Thoracic aorta (tissue), 2 donors: ENCODE measurements around the gene HPSE2. TPM values are rescaled to one million over a fixed set of nuclear protein-coding genes. Genes with fewer than 3 reads are reported as not detected.

Experiments
- ATAC-seq: fragments of 150-250 bp; one replicate; pipeline ENCODE4 v1.8.0; 2017; ENCODE audit warnings: low read depth; ENCODE audit not compliant: insufficient number of reproducible peaks, low FRiP score
- DNase-seq: peaks from one replicate; pipeline ENCODE4 v3.0.0-alpha.2; 2020; ENCODE audit warnings: low spot score
- H3K27ac ChIP-seq, 2 donors: fragments of 200-600 bp; sonication (generic); 1 replicate in 1 of 2; 2 replicates in 1 of 2; pipeline ENCODE4 v1.5.1; 2016; ENCODE audit warnings: mild to moderate bottlenecking in 2 of 2, moderate library complexity in 2 of 2
- H3K27me3 ChIP-seq: fragments of 200-600 bp; sonication (generic); replicated peaks from 2 replicates; pipeline ENCODE4 v1.6.0; 2016; ENCODE audit warnings: mild to moderate bottlenecking; ENCODE audit not compliant: insufficient read depth
- H3K36me3 ChIP-seq: fragments of 200-600 bp; sonication (generic); one replicate; pipeline ENCODE4 v1.5.1; 2016
- H3K4me1 ChIP-seq, 2 donors: fragments of 200-600 bp; sonication (generic); 1 replicate in 1 of 2; 2 replicates in 1 of 2; pipeline versions ENCODE4 v1.5.1 to v1.6.0; 2016; ENCODE audit warnings: low read depth in 2 of 2, mild to moderate bottlenecking in 1 of 2; ENCODE audit not compliant: control insufficient read depth in 1 of 2
- H3K4me3 ChIP-seq: fragments of 200-600 bp; sonication (generic); 2 replicates; pipeline ENCODE4 v1.5.1; 2016; ENCODE audit warnings: mild to moderate bottlenecking
- H3K9me3 ChIP-seq: fragments of 200-600 bp; sonication (generic); 2 replicates; pipeline ENCODE4 v1.5.1; 2016
- total RNA-seq, 2 donors: library from RNA; depleted of rRNA; stranded (reverse); fragments of >200 nt; gene quantifications; one replicate each; pipeline versions ENCODE4 v1.1.0 to v1.2.3, GENCODE V29; 2016
- TF ChIP-seq, protein P1 (sequence below): fragments of 200-600 bp; sonication (generic); IDR thresholded peaks from one replicate; pipeline ENCODE4 v1.5.1; 2019; ENCODE audit warnings: antibody characterized with exemption

Gene HPSE2
- total RNA-seq, 2 donors from 2014 or later: 1.1 to 1.8 TPM

DNA sequence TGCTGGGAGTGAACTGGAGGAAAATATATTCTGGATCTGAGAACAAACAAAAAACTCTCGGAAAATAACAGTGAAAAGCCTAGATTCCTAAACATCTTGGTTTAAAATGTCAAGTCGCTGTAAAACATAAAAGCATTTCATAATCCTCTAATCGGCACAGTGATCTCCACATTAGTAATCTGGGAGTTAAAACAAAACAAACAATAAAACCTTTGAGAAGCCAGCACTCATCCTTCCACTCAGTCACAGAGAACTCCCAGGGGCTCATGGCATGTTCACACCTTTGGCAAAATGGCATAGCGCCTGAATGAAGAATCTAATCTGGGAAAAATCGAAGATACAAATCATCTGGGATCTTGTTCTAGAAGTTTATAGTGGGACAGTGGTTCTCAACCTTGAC is 764.8 kb downstream of the HPSE2 start:
- no peak for ATAC-seq
- no peaks in the 10 kb centered on the region for H3K36me3 ChIP-seq
- peaks cover 0 to 6% of the 10 kb centered on the region in 2 donors for H3K4me1 ChIP-seq
- no peak overlapping the region for H3K4me3 ChIP-seq
- H3K9me3 ChIP-seq: no peaks in the 10 kb centered on the region
- H3K27ac ChIP-seq: no peak overlapping the region
- TF ChIP-seq, protein P1, sequence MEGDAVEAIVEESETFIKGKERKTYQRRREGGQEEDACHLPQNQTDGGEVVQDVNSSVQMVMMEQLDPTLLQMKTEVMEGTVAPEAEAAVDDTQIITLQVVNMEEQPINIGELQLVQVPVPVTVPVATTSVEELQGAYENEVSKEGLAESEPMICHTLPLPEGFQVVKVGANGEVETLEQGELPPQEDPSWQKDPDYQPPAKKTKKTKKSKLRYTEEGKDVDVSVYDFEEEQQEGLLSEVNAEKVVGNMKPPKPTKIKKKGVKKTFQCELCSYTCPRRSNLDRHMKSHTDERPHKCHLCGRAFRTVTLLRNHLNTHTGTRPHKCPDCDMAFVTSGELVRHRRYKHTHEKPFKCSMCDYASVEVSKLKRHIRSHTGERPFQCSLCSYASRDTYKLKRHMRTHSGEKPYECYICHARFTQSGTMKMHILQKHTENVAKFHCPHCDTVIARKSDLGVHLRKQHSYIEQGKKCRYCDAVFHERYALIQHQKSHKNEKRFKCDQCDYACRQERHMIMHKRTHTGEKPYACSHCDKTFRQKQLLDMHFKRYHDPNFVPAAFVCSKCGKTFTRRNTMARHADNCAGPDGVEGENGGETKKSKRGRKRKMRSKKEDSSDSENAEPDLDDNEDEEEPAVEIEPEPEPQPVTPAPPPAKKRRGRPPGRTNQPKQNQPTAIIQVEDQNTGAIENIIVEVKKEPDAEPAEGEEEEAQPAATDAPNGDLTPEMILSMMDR: no peak
- no peak for DNase-seq
- H3K27me3 ChIP-seq: no peaks in the 10 kb centered on the region

DNA sequence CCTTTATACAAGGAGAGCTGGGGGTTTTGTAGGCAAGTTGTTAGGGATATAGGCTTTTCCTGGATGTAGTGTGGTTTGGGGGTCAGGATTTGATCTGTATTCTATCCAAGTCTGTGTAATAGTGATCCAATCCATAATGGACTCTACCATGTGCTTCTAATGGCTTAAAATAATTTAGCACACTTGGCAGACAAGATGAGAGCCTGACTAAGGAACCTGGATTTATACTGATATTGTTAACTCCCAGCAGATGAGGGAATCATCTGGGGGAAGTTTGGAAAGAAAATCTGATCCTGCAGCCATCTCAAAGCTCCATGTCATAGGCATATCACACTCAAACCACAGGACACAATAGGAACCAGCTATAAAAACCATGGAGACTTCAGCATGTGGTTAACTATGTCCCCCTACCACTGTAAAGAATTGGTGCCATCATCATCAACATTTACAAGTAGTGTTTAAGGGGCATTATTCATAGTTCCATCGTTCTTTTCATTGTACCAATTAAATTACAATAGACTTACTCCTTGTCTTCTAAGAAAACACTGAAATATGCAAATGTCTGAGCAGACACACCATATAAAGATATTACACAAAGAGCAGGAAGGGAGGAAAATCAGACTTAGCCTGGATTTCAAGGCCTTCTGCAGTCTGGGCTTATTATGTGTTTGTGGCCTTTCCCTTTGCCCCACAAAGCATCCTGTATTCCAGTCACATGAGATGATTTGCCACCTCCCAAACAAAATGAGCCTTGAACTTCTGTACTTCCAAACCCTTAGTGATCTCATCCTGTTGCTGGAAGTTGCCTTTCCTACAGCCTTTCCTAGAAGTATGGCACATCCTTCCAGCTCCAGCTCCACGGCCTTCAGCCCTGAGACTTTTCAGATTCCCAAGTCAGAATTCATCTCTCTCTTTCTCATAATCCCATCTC is 766.4 kb downstream of the HPSE2 start:
- Histone ChIP-seq H3K4me1 (peaks cover 0 to 6% of the 10 kb centered on the region in 2 donors), H3K36me3 (no peaks in the 10 kb centered on the region), H3K9me3 (no peaks in the 10 kb centered on the region), H3K27me3 (no peaks in the 10 kb centered on the region), H3K4me3 (no peak overlapping the region), H3K27ac (no peak overlapping the region)
- TF ChIP-seq, protein P1: no peak
- DNase-seq (no peak), ATAC-seq (no peak)

DNA sequence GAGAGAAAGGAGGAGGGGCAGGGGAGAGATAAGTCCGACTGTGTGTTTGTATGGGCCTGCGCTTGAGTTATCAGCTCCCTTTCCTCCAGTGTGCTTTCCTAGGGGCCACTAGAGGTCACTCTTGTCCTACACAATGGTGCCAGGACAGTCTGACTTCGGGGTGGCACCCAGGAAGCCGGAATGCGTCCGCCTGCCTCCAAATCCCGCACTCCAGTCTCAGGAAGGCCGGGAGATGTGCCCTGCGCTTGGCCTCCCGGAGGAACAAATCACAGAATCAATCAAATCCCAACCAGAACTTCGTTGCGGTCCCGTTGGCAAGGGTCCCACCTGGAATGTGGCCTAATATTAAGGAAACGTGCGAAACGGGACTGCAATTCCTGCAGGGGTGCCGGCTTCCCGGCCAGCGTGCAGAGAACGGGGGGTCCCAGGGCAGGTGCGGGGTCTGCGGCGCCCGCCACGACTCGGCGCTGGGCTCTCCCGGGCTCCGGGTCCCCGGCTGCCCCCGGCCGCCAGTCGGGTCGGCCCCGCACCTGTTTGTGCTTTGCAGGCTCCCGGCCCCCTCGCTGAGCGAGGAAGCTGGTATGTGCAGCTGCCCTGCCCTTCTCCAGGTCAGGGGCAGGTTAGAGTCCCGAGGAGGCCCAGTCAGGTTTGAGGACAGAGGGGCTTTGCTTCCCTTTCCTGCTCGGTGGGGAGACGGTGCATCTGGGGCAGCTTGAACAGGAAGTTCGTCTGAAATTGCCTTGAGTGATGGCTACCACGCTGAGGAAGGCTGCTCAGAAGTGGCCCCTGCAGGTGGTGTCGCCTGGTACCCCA is 767.9 kb downstream of the HPSE2 start:
- H3K4me1 ChIP-seq: peaks cover 0 to 6% of the 10 kb centered on the region in 2 donors
- no peaks in the 10 kb centered on the region for H3K27me3 ChIP-seq
- H3K9me3 ChIP-seq: no peaks in the 10 kb centered on the region
- no peak overlapping the region for H3K27ac ChIP-seq
- ATAC-seq (peak; percentile 80), DNase-seq (no peak)
- peak overlapping the region; percentile 83 for H3K4me3 ChIP-seq
- TF ChIP-seq, protein P1: peak; percentile 82
- no peaks in the 10 kb centered on the region for H3K36me3 ChIP-seq

DNA sequence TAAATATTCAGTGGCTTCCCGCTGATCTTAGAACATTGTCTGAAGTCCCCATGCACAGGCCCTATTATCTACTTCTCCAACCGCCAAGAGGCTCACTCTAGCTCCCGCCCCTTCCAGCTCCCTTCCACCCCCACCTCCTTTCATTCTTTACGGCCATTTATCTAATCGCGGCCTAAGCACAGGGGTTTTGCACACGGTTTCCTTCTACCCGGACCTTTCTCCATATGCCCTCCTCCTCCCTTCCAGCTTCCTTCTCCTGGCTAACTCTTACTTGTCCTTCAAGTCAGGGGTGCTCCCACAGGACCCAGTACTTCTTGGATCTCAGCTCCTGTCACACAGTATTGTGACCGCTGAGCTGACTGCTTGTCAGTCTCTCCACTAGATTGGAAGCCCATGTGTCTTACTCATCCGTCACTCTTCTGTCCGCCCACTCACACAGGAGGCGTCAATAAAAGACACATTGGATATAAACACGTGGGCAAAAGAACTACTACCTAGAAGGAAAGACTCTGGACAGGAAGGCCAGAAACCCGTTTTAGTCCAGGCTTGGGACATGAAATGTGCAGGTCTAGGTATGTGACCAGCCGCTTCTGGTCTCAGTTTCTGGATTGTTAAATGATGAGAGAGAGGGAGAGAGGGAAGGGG is 768.7 kb downstream of the HPSE2 start:
- Histone ChIP-seq H3K4me1 (peaks cover 0 to 6% of the 10 kb centered on the region in 2 donors), H3K27me3 (no peaks in the 10 kb centered on the region), H3K4me3 (no peak overlapping the region), H3K9me3 (no peaks in the 10 kb centered on the region), H3K27ac (no peak overlapping the region), H3K36me3 (no peaks in the 10 kb centered on the region)
- TF ChIP-seq, protein P1: no peak
- DNase-seq: no peak
- ATAC-seq: no peak
